Activated CD4-positive, alpha-beta T cell treated with anti-CD3 and anti-CD28 coated beads for 24 hours (primary cell): ENCODE measurements around the gene ANTXR2.
"Not testable (repeated sequence)": the region's sequence is repeated elsewhere in the genome, so short reads cannot be mapped to it uniquely, and the experiment has no call there.

Experiments
- DNase-seq, 2 donors: peaks; one replicate each; pipeline ENCODE4 v3.0.0-alpha.2; 2020; ENCODE audit warnings: low read depth in 2 of 2

Gene ANTXR2

DNA sequence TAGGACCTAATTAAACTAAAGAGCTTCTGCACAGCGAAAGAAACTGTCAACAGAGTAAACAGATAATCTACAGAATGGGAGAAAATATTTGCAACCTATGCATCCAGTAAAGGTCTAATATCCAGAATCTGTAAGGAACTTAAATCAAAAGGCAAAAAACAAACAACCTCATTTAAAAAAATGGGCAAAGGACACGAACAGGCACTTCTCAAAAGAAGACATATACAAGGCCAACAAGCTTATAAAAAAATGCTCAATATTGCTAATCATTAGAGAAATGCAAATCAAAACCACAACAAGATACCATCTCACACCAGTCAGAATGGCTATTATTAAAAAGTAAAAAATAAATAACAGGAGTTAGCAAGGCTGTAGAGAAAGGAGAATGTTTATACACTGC, 81.9 kb downstream of the ANTXR2 start:
- not testable (repeated sequence) for DNase-seq

DNA sequence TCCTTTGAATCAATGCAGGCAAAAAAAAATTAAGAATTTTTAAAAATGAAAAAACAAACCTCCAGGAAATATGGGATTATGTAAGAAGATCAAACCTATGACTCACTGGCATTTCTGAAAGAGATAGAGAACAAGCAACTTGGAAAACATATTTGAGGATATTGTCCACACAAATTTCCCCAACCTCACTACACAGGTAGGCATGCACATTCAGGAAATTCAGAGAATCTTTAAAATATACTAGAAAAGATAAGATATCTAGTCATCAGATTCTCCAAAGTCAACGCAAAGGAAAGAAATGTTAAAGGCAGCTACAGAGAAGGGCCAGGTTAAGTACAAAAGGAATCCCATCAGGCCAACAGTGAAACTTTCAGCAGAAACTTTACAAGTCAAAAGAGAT, 85.6 kb downstream of the ANTXR2 start:
- no peak for DNase-seq

DNA sequence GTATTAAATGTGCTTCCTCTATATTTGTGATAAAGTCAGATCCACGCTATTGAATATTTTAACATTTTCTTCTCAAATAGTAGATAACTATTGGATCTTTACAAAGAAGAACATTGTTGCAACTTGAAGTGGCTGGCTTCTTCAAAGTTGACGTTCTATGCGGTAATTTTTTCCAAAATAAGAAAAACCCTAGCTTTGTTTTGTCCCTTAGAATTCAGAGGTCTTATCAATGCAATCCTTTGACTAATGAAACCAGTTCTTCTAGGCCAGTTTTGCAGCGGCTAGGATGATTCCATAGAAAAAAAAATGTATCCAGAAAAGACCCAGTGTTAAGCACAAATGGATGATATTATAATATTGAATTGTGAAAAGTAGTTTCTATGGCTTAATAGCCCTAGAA, 89.6 kb downstream of the ANTXR2 start:
- no peak for DNase-seq

DNA sequence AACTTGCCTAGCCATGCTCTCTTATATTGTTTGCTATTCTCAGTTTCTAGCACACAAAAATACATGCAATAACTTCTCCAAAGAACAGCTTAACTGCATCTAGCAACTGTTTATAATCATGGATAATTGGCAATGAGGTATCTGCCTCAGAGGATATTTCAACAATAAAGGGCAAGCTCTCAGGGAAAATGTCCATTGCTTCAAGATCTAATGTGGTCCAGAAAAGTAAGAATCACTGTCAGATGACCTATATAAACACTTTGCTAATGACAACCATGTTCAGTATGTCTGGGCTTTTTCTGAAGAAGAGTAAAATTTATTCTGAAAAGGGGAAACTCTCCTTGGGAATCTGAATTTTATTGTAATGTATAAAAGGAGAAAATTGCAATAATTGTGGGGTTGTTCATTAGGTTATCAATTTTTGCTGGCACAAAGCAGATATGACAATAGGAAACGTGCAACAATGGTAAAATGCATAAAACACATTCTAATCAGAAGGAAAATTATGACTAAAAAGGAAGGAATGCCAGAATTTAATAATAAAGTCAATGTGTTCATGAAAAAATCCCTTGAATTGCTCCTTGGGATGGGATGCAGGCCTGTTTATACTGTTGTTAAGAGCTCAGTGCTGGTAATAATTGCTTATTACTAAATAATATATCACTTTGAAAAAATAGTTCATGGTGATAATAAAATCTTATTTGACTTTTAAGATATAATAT, 90.3 kb downstream of the ANTXR2 start:
- no peak for DNase-seq

DNA sequence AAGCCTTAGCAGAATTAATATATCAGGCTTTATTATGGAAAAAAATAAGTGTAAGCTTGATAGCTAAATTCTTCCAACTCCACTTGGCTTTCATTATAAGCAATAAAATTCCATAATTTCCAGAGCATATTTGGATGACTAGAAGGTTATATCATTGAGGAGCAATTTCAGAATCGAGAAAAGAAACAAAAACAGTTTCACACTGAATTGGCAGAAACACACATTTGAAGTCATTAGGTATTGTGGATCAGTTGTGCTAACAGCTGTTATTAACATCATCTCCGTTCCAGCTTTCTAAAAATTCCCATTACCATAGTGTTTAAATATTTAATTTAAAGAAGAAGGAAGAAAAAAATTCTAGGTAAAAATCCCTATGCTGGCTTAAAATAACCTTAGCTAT, 92.6 kb downstream of the ANTXR2 start:
- DNase-seq, result no peak

DNA sequence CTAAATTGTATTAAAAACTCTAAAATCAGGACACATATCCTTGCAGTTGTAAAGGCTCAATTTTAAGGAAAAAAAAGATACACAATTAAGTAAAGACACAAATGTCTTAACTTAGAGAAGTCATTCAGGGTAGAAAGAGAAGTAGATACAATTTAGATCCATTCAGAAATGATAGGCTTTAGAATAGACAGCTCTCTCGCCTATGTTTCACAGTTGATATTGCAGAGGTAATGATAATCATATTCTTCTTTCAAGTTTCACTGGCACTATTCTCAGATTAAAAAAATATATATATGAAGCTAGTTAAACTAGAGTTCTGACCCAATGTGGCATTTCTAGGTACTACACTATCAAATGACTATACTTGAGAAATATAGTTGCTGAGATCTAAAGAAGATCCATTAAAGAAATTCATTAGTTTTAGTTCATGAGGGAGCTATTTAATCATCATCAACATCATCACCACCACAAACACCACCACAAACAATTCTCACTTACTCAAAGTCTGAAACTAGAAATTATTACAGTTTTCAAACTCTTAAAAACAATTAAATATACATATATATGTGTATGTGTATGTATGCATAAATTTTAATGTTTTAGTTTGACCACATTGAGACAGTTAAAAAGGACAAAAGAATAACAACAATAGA, 93.1 kb downstream of the ANTXR2 start:
- DNase-seq, result no peak

DNA sequence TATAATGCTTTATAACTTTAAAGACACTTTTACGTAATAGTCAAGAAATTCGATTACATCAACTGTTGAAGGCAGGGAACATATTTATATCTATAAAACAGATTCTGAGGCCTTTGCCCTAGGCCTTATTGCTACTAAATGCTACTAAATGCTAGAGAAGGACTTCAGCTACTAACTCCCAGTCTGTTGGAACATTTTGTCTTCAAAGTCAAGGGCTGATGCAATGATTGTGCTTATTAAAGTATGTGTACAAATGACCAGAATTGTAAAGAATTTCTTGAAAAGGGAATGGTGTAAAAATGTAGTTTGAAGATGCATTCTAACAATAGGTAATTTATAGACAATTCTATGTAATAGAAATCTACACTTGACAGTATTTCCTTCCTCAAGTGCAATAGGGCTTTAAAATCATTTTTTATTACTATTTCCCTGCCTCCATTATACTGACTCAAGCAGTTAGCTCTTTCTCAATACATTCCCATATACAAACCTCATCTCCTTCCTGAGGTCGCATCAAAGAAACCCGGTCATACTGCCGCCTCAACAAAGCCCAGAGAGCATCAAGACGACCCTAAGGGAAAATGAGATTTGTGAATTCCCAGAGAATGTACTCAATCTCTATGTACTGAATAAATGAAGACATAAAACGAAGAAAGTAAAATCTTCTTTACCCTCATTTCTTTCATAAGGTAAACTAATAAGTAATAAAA, 95.7 kb downstream of the ANTXR2 start:
- DNase-seq, result no peak

DNA sequence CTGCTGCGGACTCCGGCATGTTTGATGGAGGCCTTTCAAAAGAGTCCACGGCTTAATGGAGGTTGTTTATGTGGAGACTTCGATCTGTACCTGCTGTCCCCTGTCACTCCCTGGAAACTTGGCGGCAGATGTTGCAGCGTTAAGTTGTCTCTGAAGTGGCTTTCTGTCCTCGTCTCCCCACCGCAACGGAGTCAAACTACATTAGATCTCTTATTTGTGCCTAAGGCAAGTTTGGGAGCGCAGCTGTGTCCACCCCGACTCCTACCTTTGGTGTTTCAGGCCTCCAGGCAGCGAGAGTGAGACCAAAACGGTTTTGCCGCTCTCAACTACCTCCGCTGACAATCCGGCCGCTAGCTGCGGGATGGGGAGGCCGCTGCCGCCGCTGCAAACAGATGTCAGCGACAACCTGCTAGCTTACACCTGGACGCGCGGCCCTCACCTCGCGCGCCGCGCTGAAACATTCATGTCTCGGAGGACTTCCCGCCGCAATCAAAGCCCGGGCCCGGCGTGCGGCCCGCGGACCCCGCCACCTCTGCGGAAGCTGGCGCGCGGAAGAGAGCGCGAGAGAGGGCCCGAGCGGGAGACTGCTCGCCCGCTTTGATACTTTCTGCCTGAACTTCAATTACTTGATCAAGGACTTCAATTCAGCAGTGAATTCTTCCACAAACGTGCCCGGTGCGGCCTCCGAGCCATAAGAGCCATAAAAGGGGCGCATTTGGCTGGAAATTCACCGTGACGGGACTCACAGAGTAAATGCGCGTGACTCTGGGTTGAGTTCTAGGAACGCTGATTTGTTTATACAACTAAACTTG, 108.4 kb downstream of the ANTXR2 start:
- DNase-seq, result no peak

DNA sequence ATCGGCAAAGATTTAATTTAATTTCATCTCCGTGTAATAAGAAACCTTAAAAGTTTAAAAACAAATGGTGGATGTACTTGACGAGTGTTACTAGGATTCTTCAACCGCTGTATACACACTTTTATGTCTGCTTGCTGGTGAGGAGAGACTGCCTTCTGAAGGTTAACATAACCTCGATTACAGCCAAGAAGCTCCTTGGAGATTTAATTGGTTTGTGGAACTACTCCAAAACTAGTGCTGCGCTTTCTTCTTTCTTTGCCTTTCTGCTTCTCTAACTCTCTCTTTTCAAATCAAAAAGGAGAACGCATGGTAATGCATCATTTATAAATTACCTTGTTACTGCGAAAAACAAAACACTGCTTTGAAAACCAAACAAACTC, 109.0 kb downstream of the ANTXR2 start:
- no peak for DNase-seq

DNA sequence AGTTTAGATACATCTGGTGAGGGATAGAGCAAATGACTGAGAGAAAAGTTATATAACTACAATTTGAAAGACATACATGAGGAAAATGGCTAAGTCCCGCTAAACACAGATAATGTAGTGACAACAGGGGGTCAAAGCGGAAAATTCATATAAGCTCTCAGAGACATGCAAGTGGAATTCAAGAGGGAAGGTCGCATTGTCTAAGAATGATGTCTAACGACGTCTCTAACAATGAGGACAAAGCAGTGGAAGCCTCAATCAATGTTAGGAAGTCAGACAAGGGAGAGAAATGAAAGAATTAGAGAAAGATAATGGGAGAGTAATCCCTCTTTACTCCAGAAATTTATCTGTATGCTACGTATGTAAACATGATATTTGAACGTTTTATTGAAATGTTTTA, 113.4 kb downstream of the ANTXR2 start:
- no peak for DNase-seq

DNA sequence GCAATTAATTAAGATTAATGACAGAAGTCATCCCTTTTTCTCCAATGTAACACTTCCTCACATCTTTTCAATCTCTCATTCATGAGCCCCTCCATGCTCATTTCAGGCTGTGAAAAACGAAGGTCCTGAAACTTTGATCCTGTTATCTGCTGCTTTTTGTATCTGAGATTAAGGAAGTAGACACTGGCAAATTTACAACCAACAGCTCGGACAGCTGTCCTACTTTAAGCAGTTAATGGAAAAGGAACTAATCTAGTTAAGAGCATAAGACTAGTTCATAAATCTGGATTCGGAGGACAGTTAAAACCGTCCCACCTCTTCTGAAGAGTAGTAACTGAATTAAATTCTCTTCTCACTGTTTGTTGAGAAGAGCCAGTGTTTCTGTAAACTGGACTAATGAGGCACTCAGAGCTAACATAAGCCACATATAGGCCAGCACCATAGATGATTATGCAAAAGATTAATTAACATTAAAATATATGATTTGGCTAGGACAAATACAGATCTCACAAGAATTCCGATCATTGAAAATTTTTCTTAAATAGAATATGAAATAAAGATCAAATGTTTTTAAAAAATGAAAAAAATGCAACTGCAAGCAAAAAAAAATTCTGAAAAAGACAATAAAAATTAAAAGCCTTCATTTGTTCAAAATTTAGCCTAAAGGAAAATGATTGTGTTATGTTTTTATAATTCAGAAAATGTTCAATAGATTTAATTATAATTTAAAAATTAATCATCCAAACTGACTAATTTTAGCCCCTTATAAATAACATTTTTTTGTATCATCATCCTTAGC, 114.4 kb downstream of the ANTXR2 start:
- DNase-seq, result no peak

DNA sequence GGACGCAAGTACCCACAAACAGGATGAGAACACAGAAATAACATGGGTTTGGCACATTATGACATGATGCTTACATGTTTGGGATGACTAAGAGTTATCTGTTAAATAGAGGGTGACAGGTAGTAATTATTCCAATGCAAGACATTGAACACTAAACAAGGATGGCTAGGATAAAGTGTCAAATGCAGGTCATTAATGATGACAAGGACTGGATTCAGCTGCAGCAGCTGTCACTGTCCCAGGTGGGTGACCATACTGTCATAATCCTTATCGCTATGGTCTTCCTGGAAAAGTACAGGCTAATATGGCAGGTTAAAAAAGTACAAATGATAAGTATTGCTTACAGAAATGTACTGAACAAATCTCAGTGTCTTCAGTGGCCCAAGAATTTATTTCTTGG, 123.9 kb downstream of the ANTXR2 start:
- no peak for DNase-seq

DNA sequence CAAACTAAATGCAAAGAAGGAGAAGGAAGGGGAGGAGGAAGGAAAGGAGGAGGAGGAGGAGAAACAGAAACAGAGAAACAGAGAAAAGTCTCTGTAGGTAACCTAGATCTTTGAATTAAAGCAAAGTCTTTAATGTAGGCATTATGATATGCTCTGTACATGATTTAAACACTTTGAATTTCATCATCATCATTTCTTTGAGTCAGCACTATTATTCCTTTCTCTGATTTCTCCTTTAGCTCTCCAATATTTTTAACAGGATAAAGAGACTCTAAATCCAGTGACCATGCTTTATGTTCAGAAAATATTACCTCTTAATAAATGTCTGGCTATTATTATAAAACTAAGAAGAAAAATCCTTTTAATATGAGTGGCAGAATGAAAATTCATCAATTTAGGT, 124.3 kb downstream of the ANTXR2 start:
- no peak for DNase-seq

DNA sequence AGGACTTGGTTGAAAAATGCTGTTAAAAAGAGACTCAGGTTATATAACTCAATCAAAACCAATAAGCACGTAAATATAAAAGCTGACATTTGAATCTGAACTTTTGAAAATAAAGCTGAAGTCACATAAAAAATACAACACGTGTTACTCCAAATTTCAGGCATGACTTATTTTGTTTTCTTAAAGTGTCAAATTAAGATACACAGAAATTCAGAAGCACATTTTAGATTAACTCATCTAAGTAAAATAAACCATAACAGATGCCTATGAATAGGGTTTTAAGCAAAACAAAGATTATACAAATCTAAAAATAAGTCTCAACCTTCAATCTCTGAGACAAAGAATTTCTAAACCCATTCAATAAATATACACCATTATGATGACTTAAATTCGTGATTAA, 124.8 kb downstream of the ANTXR2 start:
- DNase-seq, result no peak

DNA sequence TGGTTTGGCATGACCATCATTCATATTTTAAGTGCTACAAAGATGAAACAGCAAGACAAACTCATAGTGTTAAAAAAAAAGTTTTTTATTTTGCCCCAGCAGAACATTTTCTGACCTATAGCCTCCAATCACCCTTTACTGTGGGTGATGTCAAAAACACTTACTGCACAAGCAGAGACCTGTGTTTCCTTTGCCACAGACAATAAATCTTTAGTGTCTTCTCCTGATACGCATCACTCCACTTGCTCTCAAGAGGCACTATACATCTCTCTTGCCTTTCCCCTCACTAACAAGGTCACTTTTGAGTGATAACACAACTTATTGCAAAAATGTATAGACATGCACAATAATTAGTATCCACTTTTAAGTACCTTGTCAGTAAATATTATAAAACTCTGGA, 125.6 kb downstream of the ANTXR2 start:
- no peak for DNase-seq

DNA sequence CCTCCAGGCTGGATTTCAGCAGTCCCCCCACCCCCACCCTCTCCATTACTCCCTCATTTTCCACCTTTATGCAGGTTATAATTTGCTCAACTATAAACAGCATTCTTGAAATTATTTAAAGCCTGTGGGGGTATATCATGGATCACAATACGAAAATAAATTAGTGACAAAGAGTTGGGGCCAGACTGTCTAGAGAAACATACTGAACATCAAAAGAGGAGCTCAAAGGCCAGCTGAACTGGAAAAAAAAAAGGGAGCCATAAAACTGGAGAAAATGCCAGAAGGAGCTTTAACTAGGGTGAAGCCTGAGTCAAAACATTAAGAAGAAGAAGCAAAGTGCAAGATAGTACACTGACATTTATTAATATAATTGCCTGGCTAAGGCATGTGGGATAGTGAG, 137.8 kb downstream of the ANTXR2 start:
- no peak for DNase-seq

DNA sequence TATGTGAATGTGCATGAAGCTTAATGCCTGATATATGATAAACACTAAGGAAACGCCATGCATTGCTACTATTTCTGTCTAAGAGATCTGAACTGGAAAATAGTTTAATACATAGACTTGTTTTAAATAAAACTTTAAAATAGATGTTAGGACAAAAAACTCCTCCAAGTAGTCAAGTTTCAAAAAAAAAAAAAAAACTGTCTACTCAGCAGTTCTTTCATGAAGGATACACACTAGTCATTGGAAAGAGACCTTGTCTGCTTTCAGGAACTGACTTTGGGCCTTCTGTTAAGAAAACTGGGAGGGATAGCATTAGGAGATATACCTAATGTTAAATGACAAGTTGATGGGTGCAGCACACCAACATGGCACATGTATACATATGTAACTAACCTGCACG, 138.4 kb downstream of the ANTXR2 start:
- no peak for DNase-seq

DNA sequence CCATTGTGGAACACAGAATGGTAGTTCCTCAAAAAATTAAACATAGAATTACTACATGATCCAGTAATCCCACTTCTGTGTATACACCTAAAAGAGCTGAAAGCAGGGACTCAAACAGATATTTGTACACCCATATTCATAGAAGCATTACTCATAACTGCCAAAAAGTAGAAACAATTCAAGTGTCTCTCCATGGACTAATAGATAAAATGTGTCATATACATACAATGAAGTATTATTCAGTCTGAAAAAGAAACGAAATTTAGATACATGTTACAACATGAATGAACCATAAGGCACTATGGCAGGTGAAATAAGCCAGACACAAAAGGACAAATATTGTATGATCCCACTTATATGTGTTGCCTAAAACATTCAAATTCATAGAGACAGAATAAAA, 145.1 kb downstream of the ANTXR2 start:
- DNase-seq, result no peak

DNA sequence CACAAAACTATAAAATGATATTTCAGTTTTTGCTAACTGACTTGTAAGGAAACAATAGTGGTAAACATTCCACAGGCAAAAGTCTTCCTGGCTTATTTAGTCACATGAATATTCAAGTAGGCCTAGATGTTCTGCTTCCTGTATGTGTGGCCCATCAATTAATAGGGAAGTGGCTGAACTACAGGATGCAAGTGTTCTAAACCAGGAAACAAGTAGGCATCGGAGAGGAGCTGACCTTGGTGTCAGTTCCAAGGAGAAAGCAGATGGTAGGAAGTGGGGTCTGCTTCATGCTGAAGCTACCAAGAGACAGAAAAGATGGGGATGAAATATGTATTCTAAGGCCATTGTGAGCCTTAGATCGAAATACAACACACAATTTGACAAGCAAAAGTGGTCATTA, 149.7 kb downstream of the ANTXR2 start:
- DNase-seq, result no peak

DNA sequence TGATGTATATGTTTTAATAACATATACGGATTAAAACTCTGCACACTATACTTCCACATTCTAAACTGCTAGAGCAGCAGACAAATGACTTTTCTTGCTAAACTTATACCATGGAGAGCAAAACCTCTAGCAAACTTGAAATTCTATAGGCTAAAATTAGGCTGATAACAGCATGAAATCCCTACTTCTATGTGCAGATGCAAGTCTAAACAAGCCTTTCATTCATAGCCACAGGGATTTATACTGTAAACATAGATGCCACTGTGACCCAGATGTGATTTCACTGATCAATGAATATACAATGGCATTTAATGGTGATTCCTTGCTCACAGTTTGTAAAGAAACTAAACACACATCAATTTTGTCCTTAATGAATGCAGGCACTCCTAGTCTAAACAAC, 151.0 kb downstream of the ANTXR2 start:
- no peak for DNase-seq

DNA sequence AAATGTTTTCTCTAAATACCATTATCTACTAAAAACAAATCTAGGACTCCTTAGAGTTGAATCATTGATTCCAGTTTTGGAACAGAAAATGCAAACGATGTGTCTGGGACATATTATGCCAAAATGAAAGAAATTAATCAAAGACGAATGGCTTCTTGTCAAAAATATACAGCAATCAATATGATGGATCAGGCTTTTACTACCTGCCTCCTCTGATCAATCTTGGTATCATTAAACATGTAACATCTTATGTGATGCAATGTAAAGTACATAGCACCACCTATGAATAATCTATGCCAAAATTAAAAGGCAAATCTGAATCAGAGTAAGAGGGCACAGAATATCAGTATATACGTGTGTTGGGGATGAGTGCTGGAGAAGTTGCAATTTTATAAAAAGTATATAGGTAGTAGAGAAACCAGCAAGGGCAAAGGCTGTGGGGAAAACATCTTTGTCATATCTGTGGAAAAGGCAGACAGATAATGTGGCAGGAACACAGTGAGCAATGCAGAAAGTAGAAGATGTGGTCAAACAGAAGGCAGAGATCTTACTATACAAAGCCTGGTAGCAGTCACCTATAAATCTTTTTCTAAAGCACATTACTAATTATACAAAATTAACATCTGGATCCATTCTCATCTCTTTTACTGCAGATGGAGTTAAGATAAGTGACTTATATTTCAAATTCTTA, 152.7 kb downstream of the ANTXR2 start:
- DNase-seq, result no peak
